ENCODE results near the gene RTL10.

RTL10 gene

GRCh38 chr22:19806213-19807160 is 48.2 kb downstream of the RTL10 start:
- Histone ChIP-seq H3K4me2 (ENCODE audit: low read depth, low read length, poor library complexity, severe bottlenecking) (no peak overlapping the region), H3K9ac (ENCODE audit: low read length) (no peak overlapping the region), H2AFZ (ENCODE audit: low read depth, low read length, severe bottlenecking) (no peak overlapping the region), H3K4me3 (ENCODE audit: insufficient read depth, low read length, poor library complexity, severe bottlenecking) (no peak overlapping the region), H3K27ac (ENCODE audit: low read depth, low read length) (no peak overlapping the region), H3F3A (ENCODE audit: insufficient read depth) (no peaks in the 10 kb centered on the region), H3K27me3 (ENCODE audit: low read length) (no peaks in the 10 kb centered on the region), H3K36me3 (ENCODE audit: low read length) (no peaks in the 10 kb centered on the region), H3K9me2 (replicated peaks; ENCODE audit: insufficient read depth, low read length) (no peaks in the 10 kb centered on the region), H4K20me1 (ENCODE audit: low read depth, low read length) (no peaks in the 10 kb centered on the region), H3K79me2 (ENCODE audit: insufficient read depth, low read length) (no peaks in the 10 kb centered on the region), H3K9me3 (ENCODE audit: insufficient read depth, low read length) (no peaks in the 10 kb centered on the region)
- TF ChIP-seq CTCF (IDR thresholded peaks at IDR 0.05; ENCODE audit: insufficient read depth, low read length, poor library complexity, severe bottlenecking) = no peak
- TF ChIP-seq EZH2phosphoT487 (conservative IDR thresholded peaks at IDR 0.05; ENCODE audit: low read length) = no peak

GRCh38 chr22:19805821-19806212 is 48.9 kb downstream of the RTL10 start:
- Histone ChIP-seq H3K4me2 (ENCODE audit: low read depth, low read length, poor library complexity, severe bottlenecking) (no peak overlapping the region), H3K27me3 (ENCODE audit: low read length) (no peaks in the 10 kb centered on the region), H3K9ac (ENCODE audit: low read length) (no peak overlapping the region), H3K36me3 (ENCODE audit: low read length) (no peaks in the 10 kb centered on the region), H2AFZ (ENCODE audit: low read depth, low read length, severe bottlenecking) (no peak overlapping the region), H3K79me2 (ENCODE audit: insufficient read depth, low read length) (no peaks in the 10 kb centered on the region), H4K20me1 (ENCODE audit: low read depth, low read length) (no peaks in the 10 kb centered on the region), H3K9me3 (ENCODE audit: insufficient read depth, low read length) (no peaks in the 10 kb centered on the region), H3K9me2 (replicated peaks; ENCODE audit: insufficient read depth, low read length) (no peaks in the 10 kb centered on the region), H3K4me3 (ENCODE audit: insufficient read depth, low read length, poor library complexity, severe bottlenecking) (no peak overlapping the region), H3F3A (ENCODE audit: insufficient read depth) (no peaks in the 10 kb centered on the region), H3K27ac (ENCODE audit: low read depth, low read length) (no peak overlapping the region)
- TF ChIP-seq CTCF (IDR thresholded peaks at IDR 0.05; ENCODE audit: insufficient read depth, low read length, poor library complexity, severe bottlenecking) = no peak
- no peak for TF ChIP-seq EZH2phosphoT487 (conservative IDR thresholded peaks at IDR 0.05; ENCODE audit: low read length)
